HepG2 (cell line): ENCODE data around the gene GGTLC1. TPM values are rescaled to one million over a fixed set of nuclear protein-coding genes. Genes with fewer than 3 reads are reported as not detected.

Source experiments
- DMAP1 ChIP-seq: IDR thresholded peaks from 2 replicates; pipeline ENCODE4 v1.6.1; 2016
- EEA1 ChIP-seq: sonication (generic); formaldehyde crosslinking; IDR thresholded peaks from 2 replicates; pipeline ENCODE4 v1.5.1; 2020; ENCODE audit warnings: mild to moderate bottlenecking, missing genetic modification reagents, borderline replicate concordance
- EP300 ChIP-seq, 3 experiments: sonication (generic) in 1 of 3; formaldehyde crosslinking in 1 of 3; IDR thresholded peaks; 2 replicates each; pipeline versions ENCODE4 v1.5.1 to v1.6.1; 2011 to 2020; ENCODE audit warnings: low read depth in 2 of 3, low read length in 2 of 3, borderline replicate concordance in 1 of 3, improper control_type of control experiment in 1 of 3, mild to moderate bottlenecking in 1 of 3, missing genetic modification reagents in 1 of 3, moderate library complexity in 1 of 3
- IRF9 ChIP-seq: sonication (generic); formaldehyde crosslinking; IDR thresholded peaks from 2 replicates; pipeline ENCODE4 v1.8.0; 2022; ENCODE audit warnings: missing genetic modification reagents, mild to moderate bottlenecking, borderline replicate concordance
- JUNB ChIP-seq: sonication (generic); formaldehyde crosslinking; IDR thresholded peaks from 2 replicates; pipeline ENCODE4 v1.8.0; 2022; ENCODE audit warnings: missing genetic modification reagents, mild to moderate bottlenecking, borderline replicate concordance
- MIXL1 ChIP-seq: IDR thresholded peaks from 2 replicates; pipeline ENCODE4 v1.6.1; 2016
- MXD3 ChIP-seq: IDR thresholded peaks from 2 replicates; pipeline ENCODE4 v1.6.1; 2016; ENCODE audit warnings: mild to moderate bottlenecking, missing biosample characterization, missing genetic modification reagents
- SATB2 ChIP-seq: sonication (generic); formaldehyde crosslinking; IDR thresholded peaks from 2 replicates; pipeline ENCODE4 v1.5.0; 2020; ENCODE audit warnings: missing genetic modification reagents
- SRY ChIP-seq: sonication (generic); formaldehyde crosslinking; IDR thresholded peaks from 2 replicates; pipeline ENCODE4 v1.8.0; 2022; ENCODE audit warnings: mild to moderate bottlenecking, missing genetic modification reagents
- STAG1 ChIP-seq: sonication (generic); formaldehyde crosslinking; IDR thresholded peaks from 2 replicates; pipeline ENCODE4 v1.4.0; 2020; ENCODE audit warnings: missing genetic modification reagents
- ZBTB46 ChIP-seq: sonication (generic); formaldehyde crosslinking; IDR thresholded peaks from 2 replicates; pipeline ENCODE4 v1.4.0; 2020; ENCODE audit warnings: mild to moderate bottlenecking, missing genetic modification reagents, borderline replicate concordance
- ZNF121 ChIP-seq: sonication (generic); formaldehyde crosslinking; IDR thresholded peaks from 2 replicates; pipeline ENCODE4 v1.5.0; 2020; ENCODE audit warnings: mild to moderate bottlenecking, missing genetic modification reagents
- ZNF331 ChIP-seq: sonication (generic); formaldehyde crosslinking; IDR thresholded peaks from 2 replicates; pipeline ENCODE4 v1.4.0; 2020; ENCODE audit warnings: missing genetic modification reagents
- ZNF431 ChIP-seq: sonication (generic); formaldehyde crosslinking; IDR thresholded peaks from 2 replicates; pipeline ENCODE4 v1.9.0; 2022; ENCODE audit warnings: missing genetic modification reagents, low read depth, mild to moderate bottlenecking, borderline replicate concordance
- ZNF547 ChIP-seq: sonication (generic); formaldehyde crosslinking; IDR thresholded peaks from 2 replicates; pipeline ENCODE4 v1.5.1; 2020; ENCODE audit warnings: mild to moderate bottlenecking, missing genetic modification reagents
- ZNF574 ChIP-seq: sonication (generic); formaldehyde crosslinking; IDR thresholded peaks from 2 replicates; pipeline ENCODE4 v1.4.0; 2020; ENCODE audit warnings: missing genetic modification reagents
- ZNF605 ChIP-seq: sonication (generic); formaldehyde crosslinking; IDR thresholded peaks from 2 replicates; pipeline ENCODE4 v1.8.0; 2022; ENCODE audit warnings: mild to moderate bottlenecking, missing genetic modification reagents
- ZNF768 ChIP-seq: sonication (generic); formaldehyde crosslinking; IDR thresholded peaks from 2 replicates; pipeline ENCODE4 v1.4.0; 2020; ENCODE audit warnings: missing genetic modification reagents
- polyA plus RNA-seq, 8 experiments: library from polyadenylated mRNA; depleted of rRNA in 3 of 8; stranded (reverse) in 7 of 8; unstranded in 1 of 8; fragments of >200 nt; fragmentation: Illumina TruSeq in 4 of 8; extraction: Trizol in 4 of 8; gene quantifications; 2 replicates each; pipeline versions ENCODE4 v1.2.1 to v1.2.3, GENCODE V29; 2011 to 2016; ENCODE audit warnings: low read depth in 4 of 8, missing spikeins in 1 of 8, mixed read lengths in 1 of 8; ENCODE audit not compliant: insufficient read depth in 1 of 8
- total RNA-seq, 5 experiments: library from RNA; depleted of rRNA; stranded (reverse); fragments of >200 nt; fragmentation: Illumina TruSeq; extraction: Trizol; gene quantifications; 2 replicates each; pipeline ENCODE4 v1.2.3, GENCODE V29; 2016; ENCODE audit warnings: low read depth in 1 of 5

The GGTLC1 gene
- total and polyA plus RNA-seq, 2 of the 13 experiments (the other 11 are each of a cell fraction or from before 2014, with no cell fraction given) = not detected

GRCh38 chr20:23937303-23938117, 51.1 kb downstream of the GGTLC1 start (continued):
- no peak for TF ChIP-seq ZNF574 (CRISPR knock-in tag)
- 0 out of 2 replicates have a peak, but pooled peaks have one; percentile 28 for TF ChIP-seq ZNF431 (CRISPR knock-in tag)
- no peak for TF ChIP-seq ZNF547
- peak; percentile 52; the same call in 1 of the 2 replicates for TF ChIP-seq ZNF331
- TF ChIP-seq STAG1 (CRISPR knock-in tag) = peak; percentile 98
- no peak for TF ChIP-seq ZNF605 (CRISPR knock-in tag)
- TF ChIP-seq JUNB (CRISPR knock-in tag) = no peak
- no peak for TF ChIP-seq ZNF121
- no peak for TF ChIP-seq EP300 (IDR thresholded peaks at IDR 0.05; ENCODE audit: low read depth in 2 of 2, low read length in 2 of 2)
- TF ChIP-seq EP300 (CRISPR knock-in tag; IDR thresholded peaks at IDR 0.05; ENCODE audit: borderline replicate concordance) = no peak
- no peak for TF ChIP-seq ZBTB46
- no peak for TF ChIP-seq DMAP1
- TF ChIP-seq SATB2 (CRISPR knock-in tag) = no peak
- no peak for TF ChIP-seq SRY (CRISPR knock-in tag)
- peak; percentile 74; the same call in 1 of the 2 replicates for TF ChIP-seq IRF9 (CRISPR knock-in tag)
- 0 out of 2 replicates have a peak, but pooled peaks have one; percentile 18 for TF ChIP-seq MIXL1 (CRISPR knock-in tag)
- TF ChIP-seq EEA1 (CRISPR knock-in tag) = 0 out of 2 replicates have a peak, but pooled peaks have one; percentile 36
- 0 out of 2 replicates have a peak, but pooled peaks have one; percentile 34 for TF ChIP-seq MXD3 (CRISPR knock-in tag)
- TF ChIP-seq ZNF768 = no peak
